Measurements from ENCODE around the gene DHFR.

- TF ChIP-seq CTCF (IDR thresholded peaks at IDR 0.05) (no peak), POLR2A (IDR thresholded peaks at IDR 0.05) (no peak)
Observed at GRCh38 chr5:80632700-80633099, 22.1 kb downstream of the DHFR start.

Data from thyroid gland (tissue), 4 donors.